ENCODE data around the gene SLC6A6.

DNA sequence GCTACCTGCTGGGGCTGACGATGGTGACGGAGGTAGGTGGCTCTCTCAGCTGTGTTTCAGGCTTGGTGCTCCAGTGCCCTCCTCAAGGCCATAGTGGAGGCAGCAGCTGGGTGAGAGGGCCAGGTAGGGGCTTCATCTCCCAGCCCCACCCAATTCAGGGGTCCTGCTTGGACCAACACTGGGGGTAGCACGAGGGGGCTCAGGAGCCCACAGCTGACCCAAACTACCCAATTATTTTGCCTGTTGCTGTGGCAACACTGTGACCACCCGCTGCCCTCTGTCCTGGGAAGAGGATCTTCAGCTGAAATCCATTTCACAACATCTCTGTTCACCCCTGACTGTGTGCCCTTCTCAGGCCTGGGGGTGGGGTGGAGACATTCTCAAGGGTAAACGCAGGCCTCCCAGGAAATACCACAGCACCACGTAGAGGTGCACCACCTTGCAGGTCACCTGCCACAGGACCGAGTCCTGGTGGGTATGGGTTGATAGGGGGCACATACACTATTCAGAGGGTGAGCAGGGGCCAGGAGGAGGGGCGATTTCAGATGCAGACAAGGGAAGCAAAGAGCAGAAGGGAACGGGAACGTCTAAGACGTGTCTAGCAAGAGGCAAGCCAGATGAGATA lies 75.0 kb downstream of the SLC6A6 start:
- TF ChIP-seq JUND (IDR thresholded peaks at IDR 0.05) (no peak), RAD21 (IDR thresholded peaks at IDR 0.05) (no peak), TAF1 (conservative IDR thresholded peaks at IDR 0.05) (no peak), YY1 (IDR thresholded peaks at IDR 0.05) (no peak), HNF4A (conservative IDR thresholded peaks at IDR 0.05) (no peak), FOXA2 (IDR thresholded peaks at IDR 0.05) (no peak), EGR1 (IDR thresholded peaks at IDR 0.05; ENCODE audit: low read depth in 2 of 2) (no peak), GABPA (IDR thresholded peaks at IDR 0.05 in 1 of 2, conservative IDR thresholded peaks at IDR 0.05 in 1 of 2) (no peak)
- TF ChIP-seq, protein P1, sequence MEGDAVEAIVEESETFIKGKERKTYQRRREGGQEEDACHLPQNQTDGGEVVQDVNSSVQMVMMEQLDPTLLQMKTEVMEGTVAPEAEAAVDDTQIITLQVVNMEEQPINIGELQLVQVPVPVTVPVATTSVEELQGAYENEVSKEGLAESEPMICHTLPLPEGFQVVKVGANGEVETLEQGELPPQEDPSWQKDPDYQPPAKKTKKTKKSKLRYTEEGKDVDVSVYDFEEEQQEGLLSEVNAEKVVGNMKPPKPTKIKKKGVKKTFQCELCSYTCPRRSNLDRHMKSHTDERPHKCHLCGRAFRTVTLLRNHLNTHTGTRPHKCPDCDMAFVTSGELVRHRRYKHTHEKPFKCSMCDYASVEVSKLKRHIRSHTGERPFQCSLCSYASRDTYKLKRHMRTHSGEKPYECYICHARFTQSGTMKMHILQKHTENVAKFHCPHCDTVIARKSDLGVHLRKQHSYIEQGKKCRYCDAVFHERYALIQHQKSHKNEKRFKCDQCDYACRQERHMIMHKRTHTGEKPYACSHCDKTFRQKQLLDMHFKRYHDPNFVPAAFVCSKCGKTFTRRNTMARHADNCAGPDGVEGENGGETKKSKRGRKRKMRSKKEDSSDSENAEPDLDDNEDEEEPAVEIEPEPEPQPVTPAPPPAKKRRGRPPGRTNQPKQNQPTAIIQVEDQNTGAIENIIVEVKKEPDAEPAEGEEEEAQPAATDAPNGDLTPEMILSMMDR (IDR thresholded peaks at IDR 0.05; ENCODE audit: low read depth, low read length, missing input control): no peak
- TF ChIP-seq, protein P2, sequence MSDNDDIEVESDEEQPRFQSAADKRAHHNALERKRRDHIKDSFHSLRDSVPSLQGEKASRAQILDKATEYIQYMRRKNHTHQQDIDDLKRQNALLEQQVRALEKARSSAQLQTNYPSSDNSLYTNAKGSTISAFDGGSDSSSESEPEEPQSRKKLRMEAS (IDR thresholded peaks at IDR 0.05): no peak
- TF ChIP-seq, protein P3, sequence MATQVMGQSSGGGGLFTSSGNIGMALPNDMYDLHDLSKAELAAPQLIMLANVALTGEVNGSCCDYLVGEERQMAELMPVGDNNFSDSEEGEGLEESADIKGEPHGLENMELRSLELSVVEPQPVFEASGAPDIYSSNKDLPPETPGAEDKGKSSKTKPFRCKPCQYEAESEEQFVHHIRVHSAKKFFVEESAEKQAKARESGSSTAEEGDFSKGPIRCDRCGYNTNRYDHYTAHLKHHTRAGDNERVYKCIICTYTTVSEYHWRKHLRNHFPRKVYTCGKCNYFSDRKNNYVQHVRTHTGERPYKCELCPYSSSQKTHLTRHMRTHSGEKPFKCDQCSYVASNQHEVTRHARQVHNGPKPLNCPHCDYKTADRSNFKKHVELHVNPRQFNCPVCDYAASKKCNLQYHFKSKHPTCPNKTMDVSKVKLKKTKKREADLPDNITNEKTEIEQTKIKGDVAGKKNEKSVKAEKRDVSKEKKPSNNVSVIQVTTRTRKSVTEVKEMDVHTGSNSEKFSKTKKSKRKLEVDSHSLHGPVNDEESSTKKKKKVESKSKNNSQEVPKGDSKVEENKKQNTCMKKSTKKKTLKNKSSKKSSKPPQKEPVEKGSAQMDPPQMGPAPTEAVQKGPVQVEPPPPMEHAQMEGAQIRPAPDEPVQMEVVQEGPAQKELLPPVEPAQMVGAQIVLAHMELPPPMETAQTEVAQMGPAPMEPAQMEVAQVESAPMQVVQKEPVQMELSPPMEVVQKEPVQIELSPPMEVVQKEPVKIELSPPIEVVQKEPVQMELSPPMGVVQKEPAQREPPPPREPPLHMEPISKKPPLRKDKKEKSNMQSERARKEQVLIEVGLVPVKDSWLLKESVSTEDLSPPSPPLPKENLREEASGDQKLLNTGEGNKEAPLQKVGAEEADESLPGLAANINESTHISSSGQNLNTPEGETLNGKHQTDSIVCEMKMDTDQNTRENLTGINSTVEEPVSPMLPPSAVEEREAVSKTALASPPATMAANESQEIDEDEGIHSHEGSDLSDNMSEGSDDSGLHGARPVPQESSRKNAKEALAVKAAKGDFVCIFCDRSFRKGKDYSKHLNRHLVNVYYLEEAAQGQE (IDR thresholded peaks at IDR 0.05): no peak
- TF ChIP-seq, protein P4, sequence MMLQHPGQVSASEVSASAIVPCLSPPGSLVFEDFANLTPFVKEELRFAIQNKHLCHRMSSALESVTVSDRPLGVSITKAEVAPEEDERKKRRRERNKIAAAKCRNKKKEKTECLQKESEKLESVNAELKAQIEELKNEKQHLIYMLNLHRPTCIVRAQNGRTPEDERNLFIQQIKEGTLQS (IDR thresholded peaks at IDR 0.05): no peak

All from liver (tissue), 3 donors.